ENCODE measurements around the gene CCNL2.

DNA sequence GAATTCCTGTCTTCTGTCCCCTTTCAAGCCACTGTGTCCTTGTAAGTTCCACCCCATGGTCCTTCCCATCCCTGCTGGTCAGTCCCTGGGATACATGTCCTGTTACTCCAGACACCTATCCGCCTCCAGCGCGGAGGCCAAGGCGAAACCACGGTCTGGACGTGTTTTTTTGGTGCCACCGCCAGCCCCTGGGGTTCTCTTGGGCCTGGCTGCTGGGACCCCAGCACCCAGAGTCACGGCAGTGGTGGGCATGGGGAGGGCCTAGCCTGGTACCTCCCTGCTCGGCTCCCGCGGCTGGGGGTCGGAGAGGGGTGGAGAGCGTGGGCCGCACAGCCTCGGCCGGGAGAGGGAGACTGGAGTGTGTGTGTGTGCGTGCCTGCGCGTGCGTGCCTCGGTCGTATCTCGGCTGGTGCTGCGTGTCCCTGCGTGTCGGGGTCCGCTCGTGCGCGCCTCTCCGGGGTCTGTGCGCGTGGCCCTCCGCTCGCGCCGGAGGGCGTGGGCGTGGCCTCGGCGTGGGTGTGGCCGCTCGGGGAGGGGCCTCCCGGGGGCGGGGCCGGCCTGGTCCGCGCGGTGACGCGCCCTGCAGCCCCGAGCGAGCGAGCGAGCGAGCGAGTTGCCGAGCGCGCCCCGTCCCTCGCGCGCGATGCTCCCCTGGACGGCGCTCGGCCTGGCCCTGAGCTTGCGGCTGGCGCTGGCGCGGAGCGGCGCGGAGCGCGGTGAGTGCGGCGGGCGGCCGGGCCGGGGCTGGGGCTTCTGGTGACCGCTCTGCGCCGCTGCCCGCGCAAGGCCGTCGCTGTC is 36.2 kb upstream of the CCNL2 start, which contains the start of gene VWA1:
- TF ChIP-seq CTCF (conservative IDR thresholded peaks at IDR 0.05; ENCODE audit: low read depth in 2 of 2) (no peak), EZH2 (IDR thresholded peaks at IDR 0.05; ENCODE audit: low read depth, unreplicated experiment) (no peak), EZH2phosphoT487 (IDR thresholded peaks at IDR 0.05; ENCODE audit: unreplicated experiment) (no peak), STAT1 (IDR thresholded peaks at IDR 0.05; ENCODE audit: unreplicated experiment) (no peak), NANOG (IDR thresholded peaks at IDR 0.05; ENCODE audit: borderline replicate concordance) (no peak), CREB1 (CRISPR knock-in tag; IDR thresholded peaks at IDR 0.05; ENCODE audit: low read depth) (peak; percentile 33; the same call in 1 of the 2 replicates), ZNF114 (CRISPR knock-in tag; IDR thresholded peaks at IDR 0.05) (no peak), POLR2AphosphoS5 (IDR thresholded peaks at IDR 0.05; ENCODE audit: low read depth) (peak; percentile 70), JUNB (IDR thresholded peaks at IDR 0.05; ENCODE audit: unreplicated experiment) (no peak), ZNF331 (CRISPR knock-in tag; IDR thresholded peaks at IDR 0.05; ENCODE audit: low read depth) (no peak)
- TF ChIP-seq, protein P1, sequence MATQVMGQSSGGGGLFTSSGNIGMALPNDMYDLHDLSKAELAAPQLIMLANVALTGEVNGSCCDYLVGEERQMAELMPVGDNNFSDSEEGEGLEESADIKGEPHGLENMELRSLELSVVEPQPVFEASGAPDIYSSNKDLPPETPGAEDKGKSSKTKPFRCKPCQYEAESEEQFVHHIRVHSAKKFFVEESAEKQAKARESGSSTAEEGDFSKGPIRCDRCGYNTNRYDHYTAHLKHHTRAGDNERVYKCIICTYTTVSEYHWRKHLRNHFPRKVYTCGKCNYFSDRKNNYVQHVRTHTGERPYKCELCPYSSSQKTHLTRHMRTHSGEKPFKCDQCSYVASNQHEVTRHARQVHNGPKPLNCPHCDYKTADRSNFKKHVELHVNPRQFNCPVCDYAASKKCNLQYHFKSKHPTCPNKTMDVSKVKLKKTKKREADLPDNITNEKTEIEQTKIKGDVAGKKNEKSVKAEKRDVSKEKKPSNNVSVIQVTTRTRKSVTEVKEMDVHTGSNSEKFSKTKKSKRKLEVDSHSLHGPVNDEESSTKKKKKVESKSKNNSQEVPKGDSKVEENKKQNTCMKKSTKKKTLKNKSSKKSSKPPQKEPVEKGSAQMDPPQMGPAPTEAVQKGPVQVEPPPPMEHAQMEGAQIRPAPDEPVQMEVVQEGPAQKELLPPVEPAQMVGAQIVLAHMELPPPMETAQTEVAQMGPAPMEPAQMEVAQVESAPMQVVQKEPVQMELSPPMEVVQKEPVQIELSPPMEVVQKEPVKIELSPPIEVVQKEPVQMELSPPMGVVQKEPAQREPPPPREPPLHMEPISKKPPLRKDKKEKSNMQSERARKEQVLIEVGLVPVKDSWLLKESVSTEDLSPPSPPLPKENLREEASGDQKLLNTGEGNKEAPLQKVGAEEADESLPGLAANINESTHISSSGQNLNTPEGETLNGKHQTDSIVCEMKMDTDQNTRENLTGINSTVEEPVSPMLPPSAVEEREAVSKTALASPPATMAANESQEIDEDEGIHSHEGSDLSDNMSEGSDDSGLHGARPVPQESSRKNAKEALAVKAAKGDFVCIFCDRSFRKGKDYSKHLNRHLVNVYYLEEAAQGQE (IDR thresholded peaks at IDR 0.05; ENCODE audit: unreplicated experiment): no peak
- TF ChIP-seq, protein P2, sequence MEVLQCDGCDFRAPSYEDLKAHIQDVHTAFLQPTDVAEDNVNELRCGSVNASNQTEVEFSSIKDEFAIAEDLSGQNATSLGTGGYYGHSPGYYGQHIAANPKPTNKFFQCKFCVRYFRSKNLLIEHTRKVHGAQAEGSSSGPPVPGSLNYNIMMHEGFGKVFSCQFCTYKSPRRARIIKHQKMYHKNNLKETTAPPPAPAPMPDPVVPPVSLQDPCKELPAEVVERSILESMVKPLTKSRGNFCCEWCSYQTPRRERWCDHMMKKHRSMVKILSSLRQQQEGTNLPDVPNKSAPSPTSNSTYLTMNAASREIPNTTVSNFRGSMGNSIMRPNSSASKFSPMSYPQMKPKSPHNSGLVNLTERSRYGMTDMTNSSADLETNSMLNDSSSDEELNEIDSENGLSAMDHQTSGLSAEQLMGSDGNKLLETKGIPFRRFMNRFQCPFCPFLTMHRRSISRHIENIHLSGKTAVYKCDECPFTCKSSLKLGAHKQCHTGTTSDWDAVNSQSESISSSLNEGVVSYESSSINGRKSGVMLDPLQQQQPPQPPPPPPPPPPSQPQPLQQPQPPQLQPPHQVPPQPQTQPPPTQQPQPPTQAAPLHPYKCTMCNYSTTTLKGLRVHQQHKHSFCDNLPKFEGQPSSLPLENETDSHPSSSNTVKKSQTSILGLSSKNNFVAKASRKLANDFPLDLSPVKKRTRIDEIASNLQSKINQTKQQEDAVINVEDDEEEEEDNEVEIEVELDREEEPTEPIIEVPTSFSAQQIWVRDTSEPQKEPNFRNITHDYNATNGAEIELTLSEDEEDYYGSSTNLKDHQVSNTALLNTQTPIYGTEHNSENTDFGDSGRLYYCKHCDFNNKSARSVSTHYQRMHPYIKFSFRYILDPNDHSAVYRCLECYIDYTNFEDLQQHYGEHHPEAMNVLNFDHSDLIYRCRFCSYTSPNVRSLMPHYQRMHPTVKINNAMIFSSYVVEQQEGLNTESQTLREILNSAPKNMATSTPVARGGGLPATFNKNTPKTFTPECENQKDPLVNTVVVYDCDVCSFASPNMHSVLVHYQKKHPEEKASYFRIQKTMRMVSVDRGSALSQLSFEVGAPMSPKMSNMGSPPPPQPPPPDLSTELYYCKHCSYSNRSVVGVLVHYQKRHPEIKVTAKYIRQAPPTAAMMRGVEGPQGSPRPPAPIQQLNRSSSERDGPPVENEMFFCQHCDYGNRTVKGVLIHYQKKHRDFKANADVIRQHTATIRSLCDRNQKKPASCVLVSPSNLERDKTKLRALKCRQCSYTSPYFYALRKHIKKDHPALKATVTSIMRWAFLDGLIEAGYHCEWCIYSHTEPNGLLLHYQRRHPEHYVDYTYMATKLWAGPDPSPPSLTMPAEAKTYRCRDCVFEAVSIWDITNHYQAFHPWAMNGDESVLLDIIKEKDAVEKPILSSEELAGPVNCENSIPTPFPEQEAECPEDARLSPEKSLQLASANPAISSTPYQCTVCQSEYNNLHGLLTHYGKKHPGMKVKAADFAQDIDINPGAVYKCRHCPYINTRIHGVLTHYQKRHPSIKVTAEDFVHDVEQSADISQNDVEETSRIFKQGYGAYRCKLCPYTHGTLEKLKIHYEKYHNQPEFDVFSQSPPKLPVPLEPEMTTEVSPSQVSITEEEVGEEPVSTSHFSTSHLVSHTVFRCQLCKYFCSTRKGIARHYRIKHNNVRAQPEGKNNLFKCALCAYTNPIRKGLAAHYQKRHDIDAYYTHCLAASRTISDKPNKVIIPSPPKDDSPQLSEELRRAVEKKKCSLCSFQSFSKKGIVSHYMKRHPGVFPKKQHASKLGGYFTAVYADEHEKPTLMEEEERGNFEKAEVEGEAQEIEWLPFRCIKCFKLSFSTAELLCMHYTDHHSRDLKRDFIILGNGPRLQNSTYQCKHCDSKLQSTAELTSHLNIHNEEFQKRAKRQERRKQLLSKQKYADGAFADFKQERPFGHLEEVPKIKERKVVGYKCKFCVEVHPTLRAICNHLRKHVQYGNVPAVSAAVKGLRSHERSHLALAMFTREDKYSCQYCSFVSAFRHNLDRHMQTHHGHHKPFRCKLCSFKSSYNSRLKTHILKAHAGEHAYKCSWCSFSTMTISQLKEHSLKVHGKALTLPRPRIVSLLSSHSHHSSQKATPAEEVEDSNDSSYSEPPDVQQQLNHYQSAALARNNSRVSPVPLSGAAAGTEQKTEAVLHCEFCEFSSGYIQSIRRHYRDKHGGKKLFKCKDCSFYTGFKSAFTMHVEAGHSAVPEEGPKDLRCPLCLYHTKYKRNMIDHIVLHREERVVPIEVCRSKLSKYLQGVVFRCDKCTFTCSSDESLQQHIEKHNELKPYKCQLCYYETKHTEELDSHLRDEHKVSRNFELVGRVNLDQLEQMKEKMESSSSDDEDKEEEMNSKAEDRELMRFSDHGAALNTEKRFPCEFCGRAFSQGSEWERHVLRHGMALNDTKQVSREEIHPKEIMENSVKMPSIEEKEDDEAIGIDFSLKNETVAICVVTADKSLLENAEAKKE (CRISPR knock-in tag; IDR thresholded peaks at IDR 0.05): no peak
